ENCODE measurements around the gene AK8.

The AK8 gene

GRCh38 chr9:132887181-132888120 is 9.4 kb upstream of the AK8 start:
- Histone ChIP-seq H3K27ac (ENCODE audit: low read depth, low read length) (no peak overlapping the region), H3K9ac (ENCODE audit: low read length) (no peak overlapping the region), H3K36me3 (ENCODE audit: low read length) (no peaks in the 10 kb centered on the region), H3K9me3 (ENCODE audit: insufficient read depth, low read length) (no peaks in the 10 kb centered on the region), H3K79me2 (ENCODE audit: insufficient read depth, low read length) (no peaks in the 10 kb centered on the region), H3K4me3 (ENCODE audit: insufficient read depth, low read length, poor library complexity, severe bottlenecking) (no peak overlapping the region), H3K9me2 (replicated peaks; ENCODE audit: insufficient read depth, low read length) (no peaks in the 10 kb centered on the region), H2AFZ (ENCODE audit: low read depth, low read length, severe bottlenecking) (no peak overlapping the region), H3K4me2 (ENCODE audit: low read depth, low read length, poor library complexity, severe bottlenecking) (no peak overlapping the region), H3F3A (ENCODE audit: insufficient read depth) (no peaks in the 10 kb centered on the region), H3K27me3 (ENCODE audit: low read length) (no peaks in the 10 kb centered on the region), H4K20me1 (ENCODE audit: low read depth, low read length) (no peaks in the 10 kb centered on the region)
- TF ChIP-seq, protein P1, sequence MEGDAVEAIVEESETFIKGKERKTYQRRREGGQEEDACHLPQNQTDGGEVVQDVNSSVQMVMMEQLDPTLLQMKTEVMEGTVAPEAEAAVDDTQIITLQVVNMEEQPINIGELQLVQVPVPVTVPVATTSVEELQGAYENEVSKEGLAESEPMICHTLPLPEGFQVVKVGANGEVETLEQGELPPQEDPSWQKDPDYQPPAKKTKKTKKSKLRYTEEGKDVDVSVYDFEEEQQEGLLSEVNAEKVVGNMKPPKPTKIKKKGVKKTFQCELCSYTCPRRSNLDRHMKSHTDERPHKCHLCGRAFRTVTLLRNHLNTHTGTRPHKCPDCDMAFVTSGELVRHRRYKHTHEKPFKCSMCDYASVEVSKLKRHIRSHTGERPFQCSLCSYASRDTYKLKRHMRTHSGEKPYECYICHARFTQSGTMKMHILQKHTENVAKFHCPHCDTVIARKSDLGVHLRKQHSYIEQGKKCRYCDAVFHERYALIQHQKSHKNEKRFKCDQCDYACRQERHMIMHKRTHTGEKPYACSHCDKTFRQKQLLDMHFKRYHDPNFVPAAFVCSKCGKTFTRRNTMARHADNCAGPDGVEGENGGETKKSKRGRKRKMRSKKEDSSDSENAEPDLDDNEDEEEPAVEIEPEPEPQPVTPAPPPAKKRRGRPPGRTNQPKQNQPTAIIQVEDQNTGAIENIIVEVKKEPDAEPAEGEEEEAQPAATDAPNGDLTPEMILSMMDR (IDR thresholded peaks at IDR 0.05; ENCODE audit: insufficient read depth, low read length, poor library complexity, severe bottlenecking), result no peak
- no peak for TF ChIP-seq EZH2phosphoT487 (conservative IDR thresholded peaks at IDR 0.05; ENCODE audit: low read length)

DNA sequence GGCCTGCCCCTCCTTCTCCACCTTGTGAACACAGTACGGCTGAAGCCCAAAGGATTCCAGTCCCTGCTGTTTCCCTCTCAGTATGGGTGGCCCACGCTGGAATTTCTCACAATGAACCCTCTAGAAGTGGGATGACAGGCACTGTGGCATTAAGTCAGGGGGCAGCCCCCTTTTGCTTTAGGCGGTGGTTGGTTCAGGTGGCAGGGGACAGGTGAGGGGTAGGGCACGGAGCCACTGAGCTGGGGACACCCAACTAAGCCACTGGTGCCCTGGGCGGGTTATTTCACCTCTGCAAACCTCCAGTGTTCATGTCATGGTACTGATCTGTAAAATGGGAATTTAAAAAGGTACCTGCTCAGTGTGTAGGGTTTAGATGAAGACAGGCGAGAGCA is 8.2 kb upstream of the AK8 start:
- H3F3A ChIP-seq (ENCODE audit: insufficient read depth), result no peaks in the 10 kb centered on the region
- no peak overlapping the region for H3K27ac ChIP-seq (ENCODE audit: low read depth, low read length)
- no peaks in the 10 kb centered on the region for H3K9me2 ChIP-seq (replicated peaks; ENCODE audit: insufficient read depth, low read length)
- H3K36me3 ChIP-seq (ENCODE audit: low read length), result no peaks in the 10 kb centered on the region
- H3K4me3 ChIP-seq (ENCODE audit: insufficient read depth, low read length, poor library complexity, severe bottlenecking), result no peak overlapping the region
- H3K9me3 ChIP-seq (ENCODE audit: insufficient read depth, low read length), result no peaks in the 10 kb centered on the region
- no peak overlapping the region for H3K9ac ChIP-seq (ENCODE audit: low read length)
- TF ChIP-seq, protein P1 (IDR thresholded peaks at IDR 0.05; ENCODE audit: insufficient read depth, low read length, poor library complexity, severe bottlenecking), result no peak
- no peak for TF ChIP-seq EZH2phosphoT487 (conservative IDR thresholded peaks at IDR 0.05; ENCODE audit: low read length)
- H4K20me1 ChIP-seq (ENCODE audit: low read depth, low read length), result no peaks in the 10 kb centered on the region
- H3K4me2 ChIP-seq (ENCODE audit: low read depth, low read length, poor library complexity, severe bottlenecking), result no peak overlapping the region
- H3K79me2 ChIP-seq (ENCODE audit: insufficient read depth, low read length), result no peaks in the 10 kb centered on the region
- H2AFZ ChIP-seq (ENCODE audit: low read depth, low read length, severe bottlenecking), result no peak overlapping the region
- no peaks in the 10 kb centered on the region for H3K27me3 ChIP-seq (ENCODE audit: low read length)

DNA sequence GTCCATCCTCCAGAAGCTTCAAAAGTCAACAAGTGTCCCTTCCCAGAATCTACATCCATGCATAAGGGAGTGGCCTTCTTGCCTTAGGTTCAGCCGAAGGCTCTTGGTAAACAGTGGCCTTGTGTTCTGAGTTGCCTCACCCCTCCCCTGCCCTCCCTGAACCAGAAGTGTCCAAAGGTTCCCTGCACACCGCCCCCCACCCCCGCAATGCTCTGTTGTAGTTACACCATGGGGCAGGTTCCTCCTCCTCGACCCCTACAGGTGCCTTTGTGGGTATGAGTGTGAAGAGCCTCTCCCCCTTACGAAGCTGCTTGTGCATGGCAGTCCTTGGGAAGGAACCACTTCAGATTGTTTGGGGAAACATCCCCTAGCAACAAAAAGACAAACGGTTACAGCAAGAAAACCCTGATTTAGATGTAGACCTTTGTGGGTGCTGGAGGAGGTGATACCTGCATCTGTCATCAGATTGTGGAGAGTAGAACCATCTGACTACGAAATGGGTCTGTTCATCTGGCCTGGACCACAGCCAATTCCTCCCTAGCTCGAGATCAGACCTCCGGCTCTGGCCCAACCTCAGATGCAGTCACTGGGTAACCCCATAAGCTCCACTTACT is 7.7 kb upstream of the AK8 start:
- no peak overlapping the region for H3K4me2 ChIP-seq (ENCODE audit: low read depth, low read length, poor library complexity, severe bottlenecking)
- H3K79me2 ChIP-seq (ENCODE audit: insufficient read depth, low read length), result no peaks in the 10 kb centered on the region
- no peak overlapping the region for H3K9ac ChIP-seq (ENCODE audit: low read length)

More for the DNA sequence above, 7.7 kb upstream of the AK8 start:
- Histone ChIP-seq H2AFZ (ENCODE audit: low read depth, low read length, severe bottlenecking) (no peak overlapping the region), H3K4me3 (ENCODE audit: insufficient read depth, low read length, poor library complexity, severe bottlenecking) (no peak overlapping the region), H3K27me3 (ENCODE audit: low read length) (no peaks in the 10 kb centered on the region), H3K36me3 (ENCODE audit: low read length) (no peaks in the 10 kb centered on the region), H3K9me3 (ENCODE audit: insufficient read depth, low read length) (no peaks in the 10 kb centered on the region), H3F3A (ENCODE audit: insufficient read depth) (no peaks in the 10 kb centered on the region), H3K9me2 (replicated peaks; ENCODE audit: insufficient read depth, low read length) (no peaks in the 10 kb centered on the region), H4K20me1 (ENCODE audit: low read depth, low read length) (no peaks in the 10 kb centered on the region), H3K27ac (ENCODE audit: low read depth, low read length) (no peak overlapping the region)
- TF ChIP-seq, protein P1 (IDR thresholded peaks at IDR 0.05; ENCODE audit: insufficient read depth, low read length, poor library complexity, severe bottlenecking), result no peak
- TF ChIP-seq EZH2phosphoT487 (conservative IDR thresholded peaks at IDR 0.05; ENCODE audit: low read length), result no peak
